Activated CD8-positive, alpha-beta memory T cell treated with anti-CD3 and anti-CD28 coated beads for 1 hour (primary cell): ENCODE measurements around the gene CDH24.
"Not testable (repeated sequence)": the region's sequence is repeated elsewhere in the genome, so short reads cannot be mapped to it uniquely, and the experiment has no call there.

ENCODE experiments used
- DNase-seq, 2 donors: peaks; one replicate each; pipeline ENCODE4 v3.0.0-alpha.2; 2020; ENCODE audit warnings: low read depth in 1 of 2; ENCODE audit errors: extremely low read depth in 1 of 2

The CDH24 gene

GRCh38 chr14:23023795-23024152, 33.5 kb downstream of the CDH24 start:
- DNase-seq: no peak

- no peak for DNase-seq
These were observed 34.1 kb downstream of the CDH24 start for GRCh38 chr14:23023022-23023794.

DNA sequence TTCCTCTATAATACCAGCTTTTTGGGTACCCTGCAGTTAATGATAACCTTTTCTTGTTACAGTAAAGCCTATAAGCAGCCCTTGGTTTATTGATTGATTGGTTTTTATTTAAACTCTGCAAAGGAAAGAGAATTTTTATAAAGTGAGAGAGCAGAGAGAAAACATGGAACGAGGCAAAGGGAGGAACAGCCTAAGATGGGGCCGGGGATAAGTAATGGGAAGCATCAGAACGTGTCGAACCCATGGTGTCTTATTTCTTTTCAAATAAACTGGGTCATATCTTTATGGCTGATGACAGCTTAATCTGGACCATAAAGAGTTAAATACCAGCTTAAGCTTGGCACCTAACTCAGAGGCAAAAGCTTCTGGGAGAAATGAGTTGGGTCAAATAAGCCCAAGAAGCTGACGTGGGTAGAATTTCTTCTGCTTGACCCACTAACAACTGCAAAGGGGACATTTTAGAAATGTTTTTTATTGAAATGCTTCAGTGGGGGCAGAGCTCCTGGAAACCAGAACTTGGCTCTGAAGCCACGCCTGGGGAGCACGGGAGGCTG, 35.4 kb downstream of the CDH24 start:
- DNase-seq: no peak

GRCh38 chr14:23021434-23021833, 35.9 kb downstream of the CDH24 start:
- no peak for DNase-seq

GRCh38 chr14:23020143-23021128, 36.9 kb downstream of the CDH24 start:
- DNase-seq: no peak

DNA sequence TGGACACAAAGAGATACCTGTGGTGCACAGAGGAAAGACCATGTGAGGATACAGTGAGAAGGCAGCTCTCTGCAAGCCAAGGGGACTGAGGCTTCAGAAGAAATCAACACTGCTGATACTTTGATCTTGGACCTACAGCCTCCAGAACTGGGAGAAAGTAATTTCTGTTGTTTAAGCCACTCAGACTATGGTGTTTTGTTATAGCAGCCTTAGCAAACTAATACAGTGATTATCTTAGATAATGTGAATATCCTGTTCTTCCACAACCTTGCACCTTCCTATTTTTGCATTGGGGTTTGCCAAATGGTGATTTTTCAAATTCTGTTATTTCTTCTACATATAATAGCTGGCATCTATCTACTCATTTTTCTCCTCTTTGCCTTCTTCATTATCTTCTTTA, 39.2 kb downstream of the CDH24 start:
- no peak for DNase-seq

DNA sequence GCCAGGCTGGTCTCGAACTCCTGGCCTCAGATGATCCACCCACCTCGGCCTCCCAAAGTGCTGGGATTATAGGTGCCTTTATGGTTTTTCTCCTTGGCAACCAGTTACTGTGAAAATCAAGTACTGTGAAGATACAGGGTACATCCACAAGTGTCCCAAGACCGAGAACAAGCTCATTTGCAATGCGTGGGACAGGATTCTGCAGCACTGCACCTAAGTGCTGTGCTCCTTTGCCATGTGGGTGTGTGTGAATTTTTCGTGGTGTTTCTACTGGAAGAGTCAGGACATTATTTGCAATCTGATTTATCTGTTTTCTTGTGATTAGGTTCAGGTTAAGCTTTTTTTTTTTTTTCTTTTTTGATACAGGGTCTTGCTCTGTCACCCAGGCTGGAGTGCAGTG, 40.2 kb downstream of the CDH24 start:
- no peak for DNase-seq

GRCh38 chr14:23015618-23016017, 41.7 kb downstream of the CDH24 start:
- DNase-seq: no peak

DNA sequence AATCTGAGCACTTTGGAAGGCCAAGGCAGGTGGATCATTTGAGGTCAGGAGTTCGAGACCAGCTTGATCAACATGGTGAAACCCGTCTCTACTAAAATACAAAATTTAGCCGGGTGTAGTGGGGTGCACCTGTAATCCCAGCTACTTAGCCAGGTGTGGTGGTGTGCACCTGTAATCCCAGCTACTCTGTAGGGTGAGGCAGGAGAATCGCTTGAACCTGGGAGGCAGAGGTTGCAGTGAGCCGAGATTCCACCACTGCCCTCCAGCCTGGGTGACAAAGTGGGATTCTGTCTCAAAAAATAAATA, 43.6 kb downstream of the CDH24 start:
- DNase-seq: not testable (repeated sequence)

DNA sequence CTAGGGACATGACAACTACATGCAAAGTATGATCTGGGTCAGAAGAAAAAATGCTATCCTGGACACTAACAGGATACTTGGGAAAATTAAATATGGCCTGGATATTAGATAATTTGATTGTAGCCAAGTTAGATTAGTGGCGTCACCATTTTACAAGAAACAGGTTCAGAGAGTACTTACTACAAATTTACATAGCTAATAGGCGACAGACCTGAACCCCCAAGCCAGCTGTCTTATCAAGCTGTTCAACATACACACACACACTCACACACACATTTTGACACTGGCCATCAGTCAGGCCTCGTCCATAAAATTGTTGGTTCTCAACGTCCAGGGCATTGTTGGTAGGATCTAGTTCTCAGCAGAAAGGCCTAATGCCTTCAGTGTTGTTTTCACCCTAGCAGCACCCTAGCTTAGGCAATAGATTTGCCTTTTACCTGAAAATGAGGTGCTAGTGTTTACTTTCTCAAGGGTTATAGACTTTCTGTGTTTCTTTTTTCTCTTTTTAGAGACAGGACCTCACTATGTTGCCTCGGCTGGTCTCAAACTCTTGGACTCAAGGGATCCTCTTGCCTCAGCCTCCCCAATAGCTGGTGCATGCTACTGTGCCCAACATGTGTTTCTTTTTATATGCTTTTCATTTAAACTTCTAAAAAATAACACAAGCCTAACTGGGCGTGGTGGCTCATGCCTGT, 44.1 kb downstream of the CDH24 start:
- DNase-seq: no peak

GRCh38 chr14:23009939-23010726, 47.2 kb downstream of the CDH24 start, which contains the start of gene C14orf93:
Gene C14orf93, minus strand, starts transcription at chr14:23010143. Its CDS starts 11,120 bp downstream, at chr14:22999023.
- DNase-seq: peak; percentile 34 to 70

DNA sequence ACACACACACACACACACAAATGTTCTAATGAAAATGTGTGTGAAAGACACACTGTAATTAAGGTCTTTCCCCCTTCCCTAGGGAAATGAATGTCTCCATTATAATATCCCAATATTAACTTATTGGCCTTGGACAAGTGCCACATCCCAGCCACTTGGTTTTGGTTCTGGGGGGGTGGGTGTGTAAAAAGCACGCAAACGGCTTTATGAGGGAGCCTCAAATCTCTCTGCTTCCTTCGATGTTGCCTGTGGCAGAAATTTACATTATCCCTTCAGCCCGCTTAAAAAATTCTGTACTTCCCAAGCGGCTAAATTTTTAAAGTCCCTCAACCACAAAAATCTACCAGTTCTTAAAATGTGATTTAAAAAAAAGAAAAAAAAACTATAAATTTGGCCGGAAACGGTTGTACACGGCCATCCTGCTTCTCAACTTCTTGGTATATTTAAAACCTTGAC, 47.8 kb downstream of the CDH24 start:
- no peak for DNase-seq

- no peak for DNase-seq
These were observed 48.5 kb downstream of the CDH24 start for GRCh38 chr14:23008831-23009230.

- peak; percentile 90 to 92 for DNase-seq
These were observed 50.5 kb downstream of the CDH24 start for GRCh38 chr14:23006544-23007419.

DNA sequence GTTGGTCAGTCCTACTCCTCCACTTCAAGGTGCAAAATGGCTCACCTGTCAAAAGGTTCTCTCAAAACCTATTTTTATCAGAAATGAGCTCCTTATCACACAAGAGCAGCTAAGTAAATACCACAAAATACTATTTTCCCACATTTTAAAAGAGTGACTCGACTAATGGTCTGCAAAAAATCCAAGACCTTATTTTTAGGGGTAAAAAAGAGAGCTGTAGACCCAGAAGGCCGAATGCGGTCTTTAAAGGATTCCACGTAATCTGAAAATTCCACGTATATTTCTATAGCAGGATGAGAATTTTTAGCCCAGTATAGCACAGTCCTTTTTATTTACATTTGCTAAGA, 51.2 kb downstream of the CDH24 start:
- no peak for DNase-seq

DNA sequence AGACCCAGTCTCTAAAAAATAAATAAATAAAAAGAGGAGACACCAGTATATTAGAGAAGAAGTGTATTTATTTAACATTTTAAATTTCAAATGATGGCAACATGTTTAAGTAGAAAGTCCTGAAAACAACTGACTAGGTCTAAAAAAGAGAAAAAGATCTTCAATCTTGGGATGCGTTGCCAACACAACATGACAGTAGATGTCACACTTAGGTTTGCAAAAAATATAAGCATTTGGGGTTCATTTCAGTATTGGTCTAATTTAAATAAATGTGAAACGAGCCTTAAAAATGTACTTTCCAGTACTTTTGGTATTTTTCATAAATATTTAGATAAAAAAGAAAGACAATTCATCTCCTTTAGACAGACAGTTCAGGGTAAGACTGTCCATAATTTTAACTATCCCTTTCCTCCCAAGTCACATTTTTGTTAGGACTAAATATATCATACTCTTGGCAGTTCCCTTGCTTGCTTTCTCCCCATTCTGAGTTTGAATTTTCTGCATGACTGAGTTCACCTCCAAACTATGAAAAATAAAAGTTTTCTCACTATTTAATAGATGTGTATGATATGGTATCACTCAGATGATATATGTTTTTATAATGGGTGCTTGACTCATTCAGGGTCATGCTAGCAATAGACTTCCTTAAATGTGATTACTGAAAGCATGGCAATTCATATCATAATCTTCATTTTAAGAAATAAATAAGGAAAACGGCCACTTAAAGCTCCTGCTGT, 51.7 kb downstream of the CDH24 start:
- DNase-seq: no peak

DNA sequence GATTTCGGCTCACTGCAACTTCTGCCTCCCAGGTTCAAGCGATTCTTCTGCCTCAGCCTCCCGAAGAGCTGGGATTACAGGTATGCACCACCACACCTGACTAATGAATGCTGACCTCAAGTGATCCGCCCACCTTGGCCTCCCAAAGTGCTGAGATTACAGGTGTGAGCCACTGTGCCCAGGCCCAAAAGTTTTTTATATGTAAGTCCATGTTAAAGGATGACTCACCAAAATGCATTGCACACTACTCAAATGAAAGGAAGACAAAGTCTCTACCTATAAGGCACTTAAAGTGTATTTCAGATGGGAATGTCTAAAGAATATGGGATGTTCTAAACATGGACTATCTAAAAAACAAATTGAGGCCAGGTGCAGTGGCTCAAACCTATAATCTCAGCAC, 53.0 kb downstream of the CDH24 start:
- not testable (repeated sequence) for DNase-seq

- no peak for DNase-seq
These were observed 54.7 kb downstream of the CDH24 start for GRCh38 chr14:23002592-23002991.

DNA sequence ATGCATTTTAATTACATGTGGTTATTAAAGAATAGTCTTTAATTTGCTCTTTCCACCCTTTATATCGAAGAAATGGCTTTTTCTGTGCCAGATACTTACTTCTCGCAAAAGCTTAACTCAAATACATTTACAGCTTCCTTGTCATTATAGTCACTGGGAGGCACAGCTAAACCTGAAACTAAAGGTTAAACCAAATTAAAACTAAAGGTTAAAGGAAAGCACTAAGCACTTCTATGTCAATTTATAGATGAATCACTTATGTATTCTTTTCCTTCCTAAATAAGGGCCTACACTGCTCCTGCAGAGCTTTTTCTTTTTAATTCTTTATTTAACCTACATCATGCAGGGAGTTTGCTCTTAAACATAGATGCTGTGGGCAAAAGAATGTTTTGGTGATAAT, 56.5 kb downstream of the CDH24 start:
- no peak for DNase-seq
